ENCODE results near the gene C1QL3.

C1QL3 gene

GRCh38 chr10:16466001-16466400 is 55.7 kb downstream of the C1QL3 start:
- Histone ChIP-seq H3K27me3 (replicated peaks; ENCODE audit: control insufficient read depth, insufficient read depth, low read length, poor library complexity, severe bottlenecking) (no peaks in the 10 kb centered on the region), H3K27ac (ENCODE audit: insufficient read depth, low read length, poor library complexity, severe bottlenecking) (no peak overlapping the region), H3K9me3 (ENCODE audit: control insufficient read depth, low read length) (no peaks in the 10 kb centered on the region), H3K4me1 (ENCODE audit: control insufficient read depth, insufficient read depth, low read length, poor library complexity, severe bottlenecking) (no peaks in the 10 kb centered on the region), H3K4me3 (ENCODE audit: insufficient read depth, low read depth, low read length, poor library complexity, severe bottlenecking) (no peak overlapping the region), H3K36me3 (ENCODE audit: control insufficient read depth, insufficient read depth, low read length) (peaks cover 3% of the 10 kb centered on the region)
- no peak for DNase-seq
